Stimulated activated naive B cell treated with anti-CD40 and anti-IgM and Interleukin-4, amounts not matched to agents 10 μg/mL and 1 μg/mL and 100 μg/mL, for 72 hours (primary cell): ENCODE results near the gene PCSK2.

ENCODE experiments used
- ATAC-seq, 2 donors: fragments of 150-1000 bp; cut with Tn5 transposase; replicated peaks; 2 replicates each; pipeline ENCODE4 v1.10.0; 2021; ENCODE audit warnings: moderate library complexity in 1 of 2
- DNase-seq: peaks from one replicate; pipeline ENCODE4 v3.0.0; 2021
- H3K27ac Mint-ChIP-seq: one replicate; pipeline ENCODE4 v1.8.0; 2022; ENCODE audit warnings: mild to moderate bottlenecking, mixed read lengths
- H3K27me3 Mint-ChIP-seq, 2 donors: one replicate each; pipeline ENCODE4 v1.8.0; 2022; ENCODE audit warnings: mixed read lengths in 2 of 2
- H3K36me3 Mint-ChIP-seq, 2 donors: one replicate each; pipeline ENCODE4 v1.8.0; 2022; ENCODE audit warnings: mixed read lengths in 2 of 2, mild to moderate bottlenecking in 1 of 2
- H3K4me1 Mint-ChIP-seq, 2 donors: one replicate each; pipeline ENCODE4 v1.8.0; 2022; ENCODE audit warnings: mixed read lengths in 2 of 2, mild to moderate bottlenecking in 1 of 2
- H3K4me3 Mint-ChIP-seq, 2 donors: one replicate each; pipeline ENCODE4 v1.8.0; 2022; ENCODE audit warnings: mild to moderate bottlenecking in 2 of 2, mixed read lengths in 2 of 2, moderate library complexity in 1 of 2
- H3K9me3 Mint-ChIP-seq, 2 donors: one replicate each; pipeline ENCODE4 v1.8.0; 2022; ENCODE audit warnings: mixed read lengths in 2 of 2, mild to moderate bottlenecking in 1 of 2

PCSK2 gene

GRCh38 chr20:17225851-17226409 lies 910 bp upstream of the PCSK2 start:
- Mint-ChIP-seq H3K4me3 (no peak overlapping the region), H3K9me3 (peaks cover 6 to 7% of the 10 kb centered on the region in 2 donors), H3K4me1 (peaks cover 5 to 16% of the 10 kb centered on the region in 2 donors), H3K27ac (no peak overlapping the region), H3K36me3 (peaks cover 0 to 3% of the 10 kb centered on the region in 2 donors), H3K27me3 (peaks cover 64 to 69% of the 10 kb centered on the region in 2 donors)
- ATAC-seq (no peak), DNase-seq (no peak)

- peaks cover 71 to 74% of the 10 kb centered on the region in 2 donors for H3K27me3 Mint-ChIP-seq
Measured at GRCh38 chr20:17227219-17227575, 357 bp downstream of the PCSK2 start.

GRCh38 chr20:17227669-17228623 lies 1.1 kb downstream of the PCSK2 start:
- ATAC-seq (no peak), DNase-seq (no peak)
- Mint-ChIP-seq H3K36me3 (peaks cover 0 to 3% of the 10 kb centered on the region in 2 donors), H3K27me3 (peaks cover 67 to 71% of the 10 kb centered on the region in 2 donors), H3K4me3 (no peak overlapping the region), H3K4me1 (peaks cover 5 to 16% of the 10 kb centered on the region in 2 donors), H3K27ac (no peak overlapping the region), H3K9me3 (peaks cover 4 to 7% of the 10 kb centered on the region in 2 donors)

More at GRCh38 chr20:17227219-17227575, 357 bp downstream of the PCSK2 start:
- no peak for ATAC-seq
- H3K4me1 Mint-ChIP-seq: peaks cover 5 to 16% of the 10 kb centered on the region in 2 donors
- peak overlapping the region in 1 of 2 donors; percentile 18 for H3K4me3 Mint-ChIP-seq
- peaks cover 0 to 3% of the 10 kb centered on the region in 2 donors for H3K36me3 Mint-ChIP-seq
- DNase-seq: no peak
- H3K27ac Mint-ChIP-seq: no peak overlapping the region
- peaks cover 6 to 7% of the 10 kb centered on the region in 2 donors for H3K9me3 Mint-ChIP-seq

- Mint-ChIP-seq H3K27ac (no peak overlapping the region), H3K9me3 (peaks cover 3 to 5% of the 10 kb centered on the region in 2 donors), H3K4me3 (no peak overlapping the region), H3K27me3 (peaks cover 62 to 64% of the 10 kb centered on the region in 2 donors), H3K36me3 (peaks cover 0 to 3% of the 10 kb centered on the region in 2 donors), H3K4me1 (peaks cover 5 to 16% of the 10 kb centered on the region in 2 donors)
- ATAC-seq (no peak), DNase-seq (no peak)
Measured at GRCh38 chr20:17228624-17229061, 1.8 kb downstream of the PCSK2 start.

- no peak for ATAC-seq
- no peak overlapping the region for H3K27ac Mint-ChIP-seq
- H3K4me3 Mint-ChIP-seq: no peak overlapping the region
- H3K36me3 Mint-ChIP-seq: peaks cover 0 to 3% of the 10 kb centered on the region in 2 donors
- H3K4me1 Mint-ChIP-seq: peaks cover 5 to 16% of the 10 kb centered on the region in 2 donors
- peaks cover 57 to 60% of the 10 kb centered on the region in 2 donors for H3K27me3 Mint-ChIP-seq
- no peak for DNase-seq
- peaks cover 3% of the 10 kb centered on the region in 2 donors for H3K9me3 Mint-ChIP-seq
Measured at GRCh38 chr20:17229256-17229655, 2.4 kb downstream of the PCSK2 start.

GRCh38 chr20:17233626-17234025 lies 6.8 kb downstream of the PCSK2 start:
- no peak overlapping the region for H3K4me3 Mint-ChIP-seq
- no peaks in the 10 kb centered on the region for H3K36me3 Mint-ChIP-seq
- DNase-seq (no peak), ATAC-seq (no peak)
- H3K9me3 Mint-ChIP-seq: peaks cover 2 to 6% of the 10 kb centered on the region in 2 donors
- H3K4me1 Mint-ChIP-seq: no peaks in the 10 kb centered on the region
- H3K27me3 Mint-ChIP-seq: peaks cover 19 to 21% of the 10 kb centered on the region in 2 donors
- H3K27ac Mint-ChIP-seq: no peak overlapping the region

GRCh38 chr20:17236766-17237165 lies 9.9 kb downstream of the PCSK2 start:
- no peaks in the 10 kb centered on the region for H3K4me1 Mint-ChIP-seq
- DNase-seq (no peak), ATAC-seq (no peak)
- H3K4me3 Mint-ChIP-seq: no peak overlapping the region
- no peak overlapping the region for H3K27ac Mint-ChIP-seq
- H3K36me3 Mint-ChIP-seq: no peaks in the 10 kb centered on the region
- peaks cover 2 to 3% of the 10 kb centered on the region in 2 donors for H3K27me3 Mint-ChIP-seq
- H3K9me3 Mint-ChIP-seq: peaks cover 2 to 6% of the 10 kb centered on the region in 2 donors

- Mint-ChIP-seq H3K27ac (no peak overlapping the region), H3K9me3 (peaks cover 4 to 5% of the 10 kb centered on the region in 2 donors), H3K4me3 (no peak overlapping the region), H3K36me3 (no peaks in the 10 kb centered on the region), H3K27me3 (peaks cover 0 to 4% of the 10 kb centered on the region in 2 donors), H3K4me1 (no peaks in the 10 kb centered on the region)
- DNase-seq (no peak), ATAC-seq (no peak)
Measured at GRCh38 chr20:17248224-17248623, 21.4 kb downstream of the PCSK2 start.

- ATAC-seq (no peak), DNase-seq (no peak)
- H3K36me3 Mint-ChIP-seq: no peaks in the 10 kb centered on the region
- H3K27me3 Mint-ChIP-seq: no peaks in the 10 kb centered on the region
- H3K27ac Mint-ChIP-seq: no peak overlapping the region
- no peak overlapping the region for H3K4me3 Mint-ChIP-seq
- H3K4me1 Mint-ChIP-seq: no peaks in the 10 kb centered on the region
- no peaks in the 10 kb centered on the region for H3K9me3 Mint-ChIP-seq
Measured at GRCh38 chr20:17262786-17263185, 35.9 kb downstream of the PCSK2 start.

- ATAC-seq (no peak), DNase-seq (no peak)
- Mint-ChIP-seq H3K27me3 (no peaks in the 10 kb centered on the region), H3K4me1 (no peaks in the 10 kb centered on the region), H3K4me3 (no peak overlapping the region), H3K27ac (no peak overlapping the region), H3K9me3 (peaks cover under 1% of the 10 kb centered on the region in 2 donors), H3K36me3 (no peaks in the 10 kb centered on the region)
Measured at GRCh38 chr20:17273717-17274116, 46.9 kb downstream of the PCSK2 start.

GRCh38 chr20:17276101-17276500 lies 49.3 kb downstream of the PCSK2 start:
- H3K36me3 Mint-ChIP-seq: no peaks in the 10 kb centered on the region

GRCh38 chr20:17281478-17281877 lies 54.6 kb downstream of the PCSK2 start:
- no peak overlapping the region for H3K4me3 Mint-ChIP-seq
- DNase-seq (no peak), ATAC-seq (no peak)
- H3K36me3 Mint-ChIP-seq: no peaks in the 10 kb centered on the region
- no peak overlapping the region for H3K27ac Mint-ChIP-seq
- H3K4me1 Mint-ChIP-seq: no peaks in the 10 kb centered on the region
- H3K9me3 Mint-ChIP-seq: peaks cover 4 to 7% of the 10 kb centered on the region in 2 donors
- no peaks in the 10 kb centered on the region for H3K27me3 Mint-ChIP-seq

More at GRCh38 chr20:17276101-17276500, 49.3 kb downstream of the PCSK2 start:
- no peak overlapping the region for H3K4me3 Mint-ChIP-seq
- no peaks in the 10 kb centered on the region for H3K27me3 Mint-ChIP-seq
- peaks cover 4 to 7% of the 10 kb centered on the region in 2 donors for H3K9me3 Mint-ChIP-seq
- no peak overlapping the region for H3K27ac Mint-ChIP-seq
- DNase-seq (no peak), ATAC-seq (no peak)
- H3K4me1 Mint-ChIP-seq: no peaks in the 10 kb centered on the region

GRCh38 chr20:17282501-17282900 lies 55.7 kb downstream of the PCSK2 start:
- Mint-ChIP-seq H3K4me3 (no peak overlapping the region), H3K27me3 (no peaks in the 10 kb centered on the region), H3K9me3 (peaks cover 4 to 7% of the 10 kb centered on the region in 2 donors), H3K27ac (no peak overlapping the region), H3K4me1 (no peaks in the 10 kb centered on the region), H3K36me3 (no peaks in the 10 kb centered on the region)
- no peak for DNase-seq
- ATAC-seq: no peak

GRCh38 chr20:17287503-17287902 lies 60.7 kb downstream of the PCSK2 start:
- Mint-ChIP-seq H3K27me3 (no peaks in the 10 kb centered on the region), H3K4me1 (no peaks in the 10 kb centered on the region), H3K36me3 (no peaks in the 10 kb centered on the region), H3K4me3 (no peak overlapping the region), H3K27ac (no peak overlapping the region), H3K9me3 (no peaks in the 10 kb centered on the region)
- DNase-seq (no peak), ATAC-seq (no peak)
